H4 (cell line): Measurements from ENCODE around the gene PVRIG. TPM values are rescaled to one million over a fixed set of nuclear protein-coding genes. Genes with fewer than 3 reads are reported as not detected.
"Not testable (repeated sequence)": the region's sequence is repeated elsewhere in the genome, so short reads cannot be mapped to it uniquely, and the experiment has no call there.

Experiments
- DNase-seq: peaks from one replicate; pipeline ENCODE4 v3.0.0-alpha.2; 2015; ENCODE audit warnings: low spot score
- total RNA-seq: library from RNA; depleted of rRNA; stranded (reverse); fragments of >200 nt; shearing (Covaris generic); gene quantifications from 2 replicates; pipeline ENCODE4 v1.2.3, GENCODE V29; 2014

PVRIG gene
- total RNA-seq, 1 experiment from 2014 or later, result not detected

GRCh38 chr7:100234660-100235317 lies 15.0 kb downstream of the PVRIG start:
- DNase-seq, result not testable (repeated sequence)

- not testable (repeated sequence) for DNase-seq
These were observed 20.2 kb downstream of the PVRIG start for GRCh38 chr7:100239975-100240374.

- DNase-seq, result not testable (repeated sequence)
These were observed 23.6 kb downstream of the PVRIG start for GRCh38 chr7:100243385-100243784.

- peak; percentile 28 for DNase-seq
These were observed 25.3 kb downstream of the PVRIG start for GRCh38 chr7:100244988-100245605.

- DNase-seq, result peak; percentile 54
These were observed 26.5 kb downstream of the PVRIG start for GRCh38 chr7:100246121-100246864.

- DNase-seq, result not testable (repeated sequence)
These were observed 27.1 kb downstream of the PVRIG start for GRCh38 chr7:100246865-100247137.

GRCh38 chr7:100247152-100247757 lies 27.5 kb downstream of the PVRIG start:
- peak; percentile 97 for DNase-seq

- DNase-seq, result no peak
These were observed 28.7 kb downstream of the PVRIG start for GRCh38 chr7:100248483-100248882.

GRCh38 chr7:100257017-100257416 lies 37.3 kb downstream of the PVRIG start:
- no peak for DNase-seq

- not testable (repeated sequence) for DNase-seq
These were observed 40.2 kb downstream of the PVRIG start for GRCh38 chr7:100259984-100260383.

- not testable (repeated sequence) for DNase-seq
These were observed 43.1 kb downstream of the PVRIG start for GRCh38 chr7:100262896-100263295.

GRCh38 chr7:100264223-100264622 lies 44.5 kb downstream of the PVRIG start:
- DNase-seq, result not testable (repeated sequence)

- not testable (repeated sequence) for DNase-seq
These were observed 45.0 kb downstream of the PVRIG start for GRCh38 chr7:100264669-100265165.

- not testable (repeated sequence) for DNase-seq
These were observed 46.1 kb downstream of the PVRIG start for GRCh38 chr7:100265851-100266250.

- DNase-seq, result no peak
These were observed 47.0 kb downstream of the PVRIG start for GRCh38 chr7:100266576-100267354.

GRCh38 chr7:100267648-100268047 lies 47.9 kb downstream of the PVRIG start:
- no peak for DNase-seq

GRCh38 chr7:100268882-100269281 lies 49.1 kb downstream of the PVRIG start:
- DNase-seq, result not testable (repeated sequence)

- not testable (repeated sequence) for DNase-seq
These were observed 49.7 kb downstream of the PVRIG start for GRCh38 chr7:100269306-100270045.

GRCh38 chr7:100270046-100270918 lies 50.5 kb downstream of the PVRIG start:
- DNase-seq, result not testable (repeated sequence)
